GM18526 (cell line): Measurements from ENCODE around the gene ABCC4.

Source experiments
- POLR2A ChIP-seq: IDR thresholded peaks from 3 replicates; pipeline ENCODE4 v1.6.1; 2011; ENCODE audit not compliant: insufficient read length; ENCODE audit errors: extremely low read depth

Gene ABCC4

DNA sequence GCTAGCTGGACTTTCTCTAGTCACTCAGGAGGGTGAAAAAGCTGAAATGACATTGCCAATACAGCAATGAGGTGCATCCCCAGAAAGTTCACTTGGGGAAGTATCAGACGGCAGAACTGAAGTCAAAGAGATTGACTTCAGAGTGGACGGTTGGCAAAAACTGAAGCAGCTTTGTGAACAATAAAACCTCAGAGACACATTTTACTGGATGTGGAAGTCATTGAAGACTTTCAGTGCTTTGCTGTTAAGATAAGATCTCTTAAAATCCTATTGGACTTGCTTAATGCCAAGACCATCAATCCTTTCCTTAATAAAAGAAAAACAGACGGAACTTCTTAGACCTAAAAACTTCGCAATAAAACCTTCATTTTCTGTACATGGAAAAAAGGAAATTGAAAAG, 103.7 kb downstream of the ABCC4 start:
- no peak for TF ChIP-seq POLR2A

- TF ChIP-seq POLR2A, result no peak
These were observed 106.1 kb downstream of the ABCC4 start for GRCh38 chr13:95195146-95195545.

GRCh38 chr13:95193509-95194230, 107.6 kb downstream of the ABCC4 start:
- TF ChIP-seq POLR2A, result no peak

DNA sequence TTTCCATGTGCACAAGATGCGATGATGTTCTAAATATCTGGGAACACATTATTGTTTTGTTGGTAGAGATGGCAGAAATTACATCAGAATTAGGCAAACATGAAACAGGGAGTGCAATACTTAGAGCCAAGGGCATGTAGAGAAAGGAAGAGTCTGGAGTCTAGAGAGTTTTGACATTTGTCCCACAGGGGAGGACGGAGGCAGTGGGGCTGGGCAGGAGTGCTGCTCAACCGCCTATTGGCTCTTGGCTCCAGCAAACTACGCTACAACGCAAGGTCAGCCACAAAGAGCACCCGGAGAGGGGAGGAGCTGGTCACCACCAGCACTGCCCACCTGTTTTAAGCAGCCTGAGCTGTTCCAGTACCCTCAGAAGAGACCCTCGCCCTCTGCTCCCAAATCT, 108.3 kb downstream of the ABCC4 start:
- no peak for TF ChIP-seq POLR2A

GRCh38 chr13:95191821-95192563, 109.3 kb downstream of the ABCC4 start:
- no peak for TF ChIP-seq POLR2A

DNA sequence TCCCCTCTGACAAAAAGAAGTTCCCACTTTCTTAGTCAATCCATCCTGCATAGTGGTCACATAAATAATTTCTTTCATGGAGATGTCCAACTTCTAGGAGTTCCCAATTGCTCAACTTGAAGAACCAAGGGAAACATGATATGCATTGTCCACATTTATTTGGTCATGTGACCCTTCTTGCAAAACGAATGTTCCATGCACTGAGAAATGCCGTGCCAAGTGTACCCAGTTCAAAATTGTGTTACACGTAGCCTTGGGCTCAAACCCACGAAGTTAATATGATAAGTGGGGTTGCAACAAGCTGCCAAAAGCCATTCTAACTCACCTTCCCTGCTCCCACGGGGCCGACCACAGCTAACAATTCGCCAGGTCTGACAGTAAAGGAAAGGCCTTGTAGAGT, 113.1 kb downstream of the ABCC4 start:
- no peak for TF ChIP-seq POLR2A

GRCh38 chr13:95185851-95186250, 115.4 kb downstream of the ABCC4 start:
- TF ChIP-seq POLR2A, result no peak

DNA sequence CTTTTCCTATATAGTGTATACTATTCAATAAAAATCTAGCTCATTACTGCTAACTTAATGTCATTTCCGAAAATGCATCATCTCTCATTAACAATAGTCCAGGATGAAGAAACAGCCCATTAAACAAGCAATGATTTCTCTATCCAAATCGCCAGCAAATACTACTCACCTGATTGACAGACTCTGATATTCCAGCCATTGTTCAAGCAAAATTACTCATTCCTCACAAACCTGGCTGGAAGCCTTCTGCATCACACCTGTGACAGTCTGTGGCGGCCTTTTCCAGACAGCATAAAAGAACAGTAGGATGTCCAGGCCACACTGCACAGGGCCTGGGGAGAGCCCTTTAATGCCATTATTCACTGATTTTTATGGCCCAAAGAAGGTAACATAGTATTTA, 115.9 kb downstream of the ABCC4 start:
- TF ChIP-seq POLR2A, result no peak

- no peak for TF ChIP-seq POLR2A
These were observed 116.9 kb downstream of the ABCC4 start for GRCh38 chr13:95184317-95184716.

GRCh38 chr13:95182570-95183265, 118.5 kb downstream of the ABCC4 start:
- no peak for TF ChIP-seq POLR2A

DNA sequence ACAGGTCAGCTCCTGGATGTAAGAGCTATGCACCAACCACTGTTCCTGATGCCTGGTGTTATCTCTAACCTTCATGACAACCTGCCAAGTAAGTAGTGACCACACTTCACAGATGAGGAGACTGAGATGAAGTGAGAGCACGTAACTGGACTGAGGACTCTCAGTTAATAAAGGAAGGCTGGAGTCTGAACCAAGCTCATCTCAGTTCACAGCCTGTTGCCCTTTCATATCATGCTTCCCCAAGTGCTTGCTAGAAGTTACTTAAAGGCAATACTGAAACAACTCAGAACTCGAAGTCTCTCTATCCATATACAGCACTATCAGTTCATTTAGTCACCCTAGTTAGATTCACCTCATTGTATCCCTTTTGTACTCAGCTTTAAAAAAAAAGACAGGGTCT, 119.7 kb downstream of the ABCC4 start:
- TF ChIP-seq POLR2A, result no peak

DNA sequence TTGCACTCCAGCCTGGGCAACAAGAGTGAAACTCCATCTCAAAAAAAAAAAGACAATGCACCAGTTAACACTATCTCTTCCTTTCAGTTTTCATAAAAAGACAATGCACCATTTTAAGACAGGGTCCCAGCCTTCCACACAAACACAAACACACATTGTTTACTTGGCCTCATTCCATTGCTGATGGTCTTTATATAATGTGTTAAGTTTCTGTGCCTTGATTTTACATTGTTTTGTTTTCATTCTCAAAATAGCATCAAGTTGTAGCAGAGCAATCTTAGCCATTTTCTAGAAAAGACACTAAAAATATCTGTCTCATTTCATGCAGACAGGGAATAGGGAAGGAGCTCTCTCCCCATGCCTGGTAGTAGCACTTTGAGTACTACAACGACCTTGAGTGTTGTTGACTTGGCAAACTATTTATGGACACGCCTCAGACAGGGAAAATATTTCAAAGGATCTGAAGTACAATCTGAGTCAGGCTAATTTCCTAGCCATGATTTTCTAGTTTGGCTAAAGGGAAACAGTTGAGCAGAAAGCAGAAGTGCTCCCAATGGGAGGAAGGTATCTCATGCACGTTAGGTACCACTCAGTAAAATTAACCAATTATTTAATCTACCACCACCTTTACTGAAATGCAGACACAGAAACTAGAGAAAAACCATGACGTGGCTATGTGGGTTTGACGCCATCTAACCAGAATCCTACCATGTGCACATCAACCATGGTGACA, 120.6 kb downstream of the ABCC4 start:
- TF ChIP-seq POLR2A, result no peak

DNA sequence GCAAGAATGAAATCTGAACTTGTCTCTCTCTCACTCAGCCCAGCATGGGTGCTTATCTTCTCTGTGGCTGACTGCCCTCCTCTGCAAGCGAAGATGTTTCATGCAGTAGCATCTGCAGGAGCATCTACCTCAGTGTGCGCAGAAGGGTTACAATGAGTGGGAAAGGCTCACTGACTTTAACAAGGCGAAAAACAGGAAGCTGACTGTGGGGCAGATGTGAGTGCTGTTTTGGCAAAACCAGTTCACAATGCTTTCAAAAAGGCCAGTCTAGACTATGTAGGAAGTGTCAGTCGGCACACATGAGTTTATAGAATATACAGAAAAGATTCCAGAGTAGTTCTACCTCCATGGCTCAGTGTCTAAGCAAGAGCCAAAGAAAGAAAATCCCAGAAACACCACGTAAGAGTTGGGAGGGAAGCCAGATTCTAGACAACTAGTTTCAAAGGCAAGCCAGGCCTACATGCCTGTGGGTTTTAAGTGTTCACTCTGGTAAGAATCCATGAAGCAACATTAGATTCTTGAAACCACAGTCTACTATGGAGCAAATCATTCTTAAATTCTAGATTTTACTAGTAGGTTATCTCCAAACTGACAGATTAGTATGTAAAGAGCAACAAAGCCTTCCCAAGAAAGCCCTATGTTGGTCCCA, 124.5 kb downstream of the ABCC4 start:
- TF ChIP-seq POLR2A, result no peak

GRCh38 chr13:95174517-95174916, 126.7 kb downstream of the ABCC4 start:
- TF ChIP-seq POLR2A, result no peak

DNA sequence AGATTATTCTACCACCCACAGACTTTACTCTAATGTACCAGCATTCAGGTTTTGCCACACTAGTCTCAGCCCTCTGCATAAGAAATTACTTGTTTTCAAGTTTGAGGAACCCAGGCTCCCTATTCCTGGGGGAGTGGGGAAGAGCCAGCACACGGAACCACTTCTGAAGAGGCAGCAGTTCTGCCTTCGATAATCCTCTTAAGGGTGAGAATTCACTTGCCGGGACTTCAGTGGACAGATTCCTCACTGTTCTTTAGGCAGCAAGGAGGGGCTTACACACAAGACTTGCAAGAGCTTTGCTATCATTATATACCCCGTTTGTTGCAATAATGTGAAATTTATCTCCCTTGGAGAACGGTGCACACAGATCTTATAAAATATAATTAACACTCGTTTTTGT, 133.1 kb downstream of the ABCC4 start:
- TF ChIP-seq POLR2A, result no peak
